T-helper 2 cell treated with Interferon-gamma antibody and Interleukin-4, amounts not matched to agents 5 μg/mL and 100 μg/mL, for 36 hours (primary cell): Measurements from ENCODE around the gene PRCC.
"Not testable (repeated sequence)": the region's sequence is repeated elsewhere in the genome, so short reads cannot be mapped to it uniquely, and the experiment has no call there.

Source experiments
- DNase-seq: peaks from one replicate; pipeline ENCODE4 v3.0.0; 2021; ENCODE audit warnings: low spot score
- H3K27ac Mint-ChIP-seq: one replicate; pipeline ENCODE4 v1.8.0; 2021; ENCODE audit warnings: mild to moderate bottlenecking, mixed read lengths
- H3K27me3 Mint-ChIP-seq: one replicate; pipeline ENCODE4 v1.8.0; 2021; ENCODE audit warnings: low read depth, mixed read lengths
- H3K36me3 Mint-ChIP-seq: one replicate; pipeline ENCODE4 v1.8.0; 2021; ENCODE audit warnings: low read depth, mixed read lengths
- H3K4me1 Mint-ChIP-seq: one replicate; pipeline ENCODE4 v1.8.0; 2021; ENCODE audit warnings: low read depth, mixed read lengths
- H3K4me3 Mint-ChIP-seq: one replicate; pipeline ENCODE4 v1.8.0; 2022; ENCODE audit warnings: mild to moderate bottlenecking, moderate library complexity, mixed read lengths
- H3K9me3 Mint-ChIP-seq: one replicate; pipeline ENCODE4 v1.8.0; 2021; ENCODE audit warnings: mixed read lengths

The PRCC gene

DNA sequence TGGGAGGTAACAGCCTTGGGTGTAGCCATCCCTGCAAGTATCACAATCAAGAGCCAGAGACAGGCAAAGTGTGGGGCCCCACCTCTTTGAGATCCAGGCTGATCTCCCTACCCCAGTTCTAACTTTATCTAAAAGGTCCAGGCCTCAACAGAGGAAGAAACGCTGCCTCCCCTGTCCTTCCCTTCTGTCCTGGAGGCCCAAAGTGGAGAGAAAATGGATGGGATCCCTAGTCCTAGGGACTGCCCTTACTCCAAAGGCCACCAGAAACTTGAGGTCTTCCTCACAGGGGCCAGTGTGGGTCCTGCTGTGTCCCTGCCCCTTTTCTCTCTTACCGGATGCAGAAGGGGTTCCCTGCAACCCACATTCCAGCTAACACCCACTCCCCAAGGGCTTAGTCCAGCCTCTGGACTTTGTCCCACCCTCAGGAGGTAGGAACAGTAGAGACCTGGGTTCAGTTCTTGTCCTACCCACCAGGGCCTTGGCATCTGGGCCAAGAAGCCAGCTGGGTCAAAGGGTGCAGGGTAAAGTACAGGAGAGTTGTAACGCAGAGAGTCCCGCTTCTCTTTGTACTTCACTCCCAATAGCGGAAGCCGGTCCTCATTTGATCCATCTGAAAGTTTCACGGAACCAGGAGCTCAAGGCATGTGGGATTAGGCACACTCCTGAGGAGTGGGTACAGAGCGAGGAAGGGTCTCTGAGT is 17.8 kb upstream of the PRCC start:
- H3K4me1 Mint-ChIP-seq = peaks cover 54% of the 10 kb centered on the region
- peaks cover 35% of the 10 kb centered on the region for H3K36me3 Mint-ChIP-seq
- H3K4me3 Mint-ChIP-seq = peak overlapping the region; percentile 98
- H3K9me3 Mint-ChIP-seq = no peaks in the 10 kb centered on the region
- no peak for DNase-seq
- no peaks in the 10 kb centered on the region for H3K27me3 Mint-ChIP-seq
- H3K27ac Mint-ChIP-seq = peak overlapping the region; percentile 96

DNA sequence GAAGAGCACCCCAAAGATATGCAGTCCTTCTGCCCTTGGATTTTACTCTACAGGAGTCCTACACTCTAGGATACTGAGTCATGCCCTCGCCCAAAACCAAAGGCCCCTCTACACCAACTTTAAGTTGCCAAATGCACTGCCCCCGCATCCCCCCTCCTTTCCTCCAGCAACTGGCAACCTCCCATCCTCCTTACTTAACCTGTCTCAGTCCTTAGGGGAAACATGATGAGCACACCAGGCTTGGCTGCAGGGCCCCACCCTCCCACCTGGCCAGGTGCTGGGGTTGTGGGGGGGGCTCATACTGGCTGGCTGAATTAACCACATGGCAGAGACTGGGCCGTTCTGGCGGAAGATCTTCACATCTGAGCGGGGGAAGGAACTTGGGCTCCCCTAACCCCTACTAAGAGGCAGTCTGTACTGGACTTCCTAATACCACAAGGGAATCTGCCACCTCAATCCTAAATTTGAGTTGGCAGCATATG is 17.1 kb upstream of the PRCC start:
- Mint-ChIP-seq H3K27ac (peak overlapping the region; percentile 96), H3K4me3 (peak overlapping the region; percentile 98)

DNA sequence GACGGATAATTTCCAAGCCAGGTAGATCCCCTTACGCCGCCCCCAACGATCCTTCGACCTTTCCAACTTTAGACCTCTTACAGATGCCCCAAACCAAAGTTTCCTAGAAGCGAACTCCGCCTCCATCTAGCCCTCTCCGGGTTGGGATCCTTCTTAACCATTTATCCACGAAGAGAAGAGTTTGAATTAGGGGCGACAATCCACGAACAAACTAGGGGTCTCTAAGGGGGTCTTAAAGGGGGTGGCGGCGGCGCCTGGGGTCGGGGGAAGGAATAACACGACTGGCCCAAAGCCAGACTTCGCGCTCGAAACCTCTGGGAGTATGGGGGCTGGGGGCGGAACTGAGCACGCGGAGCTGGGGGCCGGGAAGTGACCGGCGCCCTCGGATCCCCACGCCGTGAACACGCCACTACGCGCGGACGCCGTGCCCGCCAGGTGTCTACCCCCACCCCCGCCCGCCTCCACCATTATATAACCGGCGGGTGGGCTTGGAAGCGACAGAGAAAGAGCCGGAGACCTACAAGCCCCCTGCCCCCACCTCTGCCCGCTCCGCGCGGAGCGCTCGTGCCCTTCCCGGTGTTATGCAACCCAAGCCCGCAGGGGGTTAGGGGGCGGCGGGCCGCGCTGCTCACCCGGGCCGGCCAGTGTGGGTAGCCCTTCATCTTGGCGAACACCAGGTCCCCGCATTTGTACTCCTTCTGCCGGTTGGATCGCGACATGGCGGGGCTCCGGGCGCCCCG is 16.5 kb upstream of the PRCC start:
- no peaks in the 10 kb centered on the region for H3K9me3 Mint-ChIP-seq
- peak overlapping the region; percentile 96 for H3K27ac Mint-ChIP-seq
- peak; percentile 34 for DNase-seq
- peaks cover 47% of the 10 kb centered on the region for H3K4me1 Mint-ChIP-seq
- peaks cover 25% of the 10 kb centered on the region for H3K36me3 Mint-ChIP-seq
- peak overlapping the region; percentile 98 for H3K4me3 Mint-ChIP-seq
- H3K27me3 Mint-ChIP-seq = no peaks in the 10 kb centered on the region

More for the DNA sequence above, 17.1 kb upstream of the PRCC start:
- Mint-ChIP-seq H3K4me1 (peaks cover 53% of the 10 kb centered on the region), H3K36me3 (peaks cover 30% of the 10 kb centered on the region), H3K27me3 (no peaks in the 10 kb centered on the region), H3K9me3 (no peaks in the 10 kb centered on the region)
- peak; percentile 37 for DNase-seq

DNA sequence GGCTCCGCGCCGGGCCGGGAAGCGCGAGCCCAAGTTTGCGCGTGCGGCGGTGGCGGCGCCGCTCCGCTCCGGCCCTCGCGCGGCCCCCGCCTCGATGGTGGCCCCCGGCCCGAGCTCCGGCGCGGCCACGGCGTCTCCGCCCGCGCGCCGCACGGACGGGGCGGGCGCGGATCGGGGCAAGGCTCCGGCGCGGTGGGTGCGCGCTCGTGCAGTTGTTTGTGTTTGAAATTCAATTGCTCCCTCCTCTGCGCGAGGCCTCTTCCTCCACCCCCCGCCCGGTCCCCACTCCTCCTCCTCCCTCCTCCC is 15.9 kb upstream of the PRCC start, which contains the start of gene HDGF:
TSS of gene HDGF (minus strand) at position 225 of the 306 bp plus-strand sequence. CDS start 246 bp downstream, outside the sequence.
- H3K27me3 Mint-ChIP-seq = no peaks in the 10 kb centered on the region
- peaks cover 23% of the 10 kb centered on the region for H3K36me3 Mint-ChIP-seq
- H3K4me1 Mint-ChIP-seq = peaks cover 42% of the 10 kb centered on the region
- no peak for DNase-seq
- no peaks in the 10 kb centered on the region for H3K9me3 Mint-ChIP-seq
- H3K27ac Mint-ChIP-seq = peak within 1 kb of the TSS; percentile 96
- peak within 1 kb of the TSS; percentile 98 for H3K4me3 Mint-ChIP-seq

DNA sequence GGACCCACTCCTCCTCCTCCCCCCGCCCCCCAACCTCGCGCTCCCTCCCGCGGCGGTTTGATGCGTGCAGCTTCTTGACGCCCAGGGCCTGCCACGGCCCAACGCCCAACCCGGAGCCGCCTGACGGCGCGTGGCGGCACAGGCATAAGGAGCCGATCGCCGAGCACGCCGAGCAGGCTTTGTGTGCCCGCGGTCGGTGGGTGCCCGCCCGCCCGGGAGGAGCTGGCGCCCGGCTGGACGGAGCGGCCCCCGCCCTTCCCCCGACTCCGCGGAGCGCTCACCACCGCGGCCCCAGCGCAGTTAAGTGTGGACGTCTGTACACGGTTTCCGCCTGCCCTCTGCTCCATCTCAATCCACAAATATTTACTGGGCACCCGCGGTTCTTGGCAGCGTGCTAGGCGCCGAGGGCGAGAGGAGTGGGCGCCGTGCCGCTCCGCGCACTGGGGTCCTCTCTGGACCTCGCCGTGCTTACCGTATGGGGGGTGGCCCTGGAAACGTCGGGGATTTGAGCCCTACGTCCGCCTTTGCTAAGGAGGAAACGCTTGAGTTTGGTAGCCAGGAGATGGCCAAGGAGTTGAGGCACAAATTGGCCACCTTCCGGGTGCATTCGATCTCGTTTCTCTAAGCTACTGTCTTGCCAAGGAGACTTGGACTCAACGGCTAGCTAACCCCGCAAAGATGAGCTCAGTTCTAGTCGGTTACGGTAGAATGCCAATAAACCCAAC is 15.4 kb upstream of the PRCC start:
- DNase-seq = peak; percentile 95
- Mint-ChIP-seq H3K27ac (peak overlapping the region; percentile 94), H3K4me1 (peaks cover 40% of the 10 kb centered on the region), H3K27me3 (no peaks in the 10 kb centered on the region), H3K4me3 (peak overlapping the region; percentile 95), H3K36me3 (peaks cover 23% of the 10 kb centered on the region), H3K9me3 (no peaks in the 10 kb centered on the region)

DNA sequence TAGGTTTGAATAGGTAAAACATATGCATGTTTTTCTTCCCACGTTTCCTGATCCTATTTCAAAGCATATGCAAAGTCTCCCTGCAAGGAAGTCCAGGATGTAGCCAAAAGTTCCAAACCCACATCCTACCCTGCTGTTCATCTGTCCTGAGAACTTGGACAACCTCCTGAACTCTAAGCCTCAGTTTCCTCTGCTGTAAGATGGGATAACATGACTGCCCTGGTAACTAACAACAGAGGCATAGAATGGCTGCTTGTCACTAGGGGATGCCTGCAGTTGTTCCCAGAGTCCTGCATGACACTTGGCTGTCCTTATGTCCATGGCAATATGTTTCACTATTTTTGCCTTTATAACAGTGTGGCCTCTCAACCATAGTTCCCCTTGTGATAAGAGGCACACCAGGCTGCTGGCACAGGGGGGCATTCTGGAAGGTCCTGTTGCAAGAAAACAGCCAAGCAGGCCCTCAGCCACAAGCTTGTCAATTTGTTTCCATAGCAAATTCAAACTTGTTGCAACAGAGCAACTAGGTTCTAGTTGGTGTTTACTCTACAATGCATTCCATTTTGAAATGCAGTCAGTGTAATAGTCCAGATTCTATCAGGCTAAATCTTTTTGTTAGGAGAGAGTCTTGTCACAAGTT is 14.4 kb upstream of the PRCC start:
- peak overlapping the region; percentile 95 for H3K4me3 Mint-ChIP-seq
- no peaks in the 10 kb centered on the region for H3K27me3 Mint-ChIP-seq
- no peaks in the 10 kb centered on the region for H3K9me3 Mint-ChIP-seq
- peak overlapping the region; percentile 67 for H3K27ac Mint-ChIP-seq
- H3K36me3 Mint-ChIP-seq = peaks cover 23% of the 10 kb centered on the region
- no peak for DNase-seq
- peaks cover 33% of the 10 kb centered on the region for H3K4me1 Mint-ChIP-seq

DNA sequence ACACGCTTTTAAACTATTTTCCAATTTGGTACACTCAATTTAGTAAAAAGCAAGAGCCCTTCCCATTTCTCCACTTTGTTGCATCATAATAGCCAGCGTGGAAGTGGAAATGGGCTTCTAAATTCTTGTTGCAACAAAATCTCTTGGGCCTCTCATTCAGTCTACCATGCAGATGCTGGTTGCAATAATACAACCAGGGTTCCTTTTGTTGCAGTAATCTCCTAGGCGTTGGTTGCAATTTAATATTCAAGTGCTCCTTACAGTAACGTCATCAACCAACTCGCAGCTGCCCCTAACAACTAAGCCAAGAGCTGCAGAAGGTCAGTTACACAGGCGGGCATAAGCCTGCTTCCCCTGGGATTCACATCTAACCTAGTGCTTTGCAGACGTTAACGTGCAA is 13.1 kb upstream of the PRCC start:
- Mint-ChIP-seq H3K36me3 (peaks cover 13% of the 10 kb centered on the region), H3K27me3 (no peaks in the 10 kb centered on the region), H3K9me3 (no peaks in the 10 kb centered on the region), H3K4me1 (peaks cover 20% of the 10 kb centered on the region), H3K4me3 (no peak overlapping the region), H3K27ac (no peak overlapping the region)
- DNase-seq = no peak

DNA sequence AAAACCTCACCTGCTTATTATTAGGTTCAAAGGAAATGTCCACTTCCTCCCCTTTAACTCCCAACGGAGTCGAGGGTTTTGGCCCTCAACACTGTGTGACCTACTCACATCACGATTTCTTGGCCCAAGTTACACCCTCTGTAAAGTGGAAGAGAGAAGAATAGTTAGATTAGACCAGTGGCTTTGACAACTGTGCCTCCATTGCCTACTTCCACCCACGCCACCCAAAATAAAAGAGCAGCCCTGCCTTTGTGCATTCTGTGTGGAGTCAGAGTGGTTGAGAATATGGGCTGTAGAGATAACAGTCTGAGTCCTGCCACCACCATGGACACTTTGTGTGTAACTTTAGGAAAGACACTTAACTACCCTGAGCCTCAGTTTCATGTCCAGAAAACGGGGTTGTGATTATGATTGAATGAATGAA is 11.8 kb upstream of the PRCC start:
- peaks cover 1% of the 10 kb centered on the region for H3K36me3 Mint-ChIP-seq
- no peak overlapping the region for H3K27ac Mint-ChIP-seq
- no peaks in the 10 kb centered on the region for H3K9me3 Mint-ChIP-seq
- H3K4me3 Mint-ChIP-seq = no peak overlapping the region
- no peaks in the 10 kb centered on the region for H3K27me3 Mint-ChIP-seq
- peaks cover 10% of the 10 kb centered on the region for H3K4me1 Mint-ChIP-seq
- DNase-seq = no peak

DNA sequence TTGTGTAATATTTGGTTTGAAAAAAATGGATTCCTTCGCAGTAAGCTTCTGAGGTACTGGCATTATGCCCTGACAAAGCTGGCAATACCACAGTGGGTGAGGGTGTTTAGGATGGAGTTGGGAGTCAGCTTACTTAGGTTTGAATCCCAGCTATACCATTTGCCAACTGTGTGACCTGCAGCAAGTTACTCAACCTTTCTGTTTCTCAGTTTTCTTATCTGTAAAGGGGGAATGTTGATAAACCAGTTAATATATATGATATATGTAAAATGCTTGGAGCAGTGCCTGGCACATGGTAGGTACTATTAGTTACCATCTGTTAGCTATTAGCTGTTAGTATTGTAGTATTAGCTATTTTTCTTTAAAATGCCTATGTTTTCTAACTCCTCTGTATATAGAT is 11.0 kb upstream of the PRCC start:
- Mint-ChIP-seq H3K27ac (no peak overlapping the region), H3K36me3 (no peaks in the 10 kb centered on the region), H3K4me1 (peaks cover 10% of the 10 kb centered on the region), H3K27me3 (no peaks in the 10 kb centered on the region), H3K4me3 (no peak overlapping the region), H3K9me3 (no peaks in the 10 kb centered on the region)
- DNase-seq = no peak

DNA sequence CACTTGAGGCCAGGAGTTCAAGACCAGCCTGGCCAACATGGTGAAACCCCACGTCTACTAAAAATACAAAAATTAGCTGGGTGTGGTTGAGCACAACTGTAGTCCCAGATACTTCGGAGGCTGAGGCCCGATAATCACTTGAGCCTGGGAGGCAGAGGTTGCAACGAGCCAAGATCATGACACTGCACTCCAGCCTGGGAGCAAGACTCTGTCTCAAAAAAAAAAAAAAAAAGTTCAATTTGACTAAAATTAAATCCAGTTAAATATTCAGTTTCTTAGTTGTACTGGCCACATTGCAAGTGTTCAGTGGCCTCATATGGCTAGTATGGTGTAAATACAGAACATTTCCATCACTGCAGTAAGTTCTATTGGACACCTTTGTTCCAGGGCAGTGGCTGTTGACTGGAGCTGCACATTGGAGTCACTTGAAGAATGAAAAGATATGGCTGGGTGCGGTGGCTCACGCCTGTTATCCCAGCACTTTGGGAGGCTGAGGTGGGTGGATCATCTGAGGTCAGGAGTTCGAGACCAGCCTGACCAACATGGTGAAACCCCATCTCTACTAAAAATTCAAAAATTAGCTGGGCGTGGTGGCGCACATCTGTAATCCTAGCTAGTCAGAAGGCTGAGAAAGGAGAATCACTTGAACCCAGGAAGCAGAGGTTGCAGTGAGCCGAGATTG is 9.6 kb upstream of the PRCC start:
- not testable (repeated sequence) for H3K36me3 Mint-ChIP-seq, H3K27me3 Mint-ChIP-seq, H3K4me1 Mint-ChIP-seq, H3K9me3 Mint-ChIP-seq, DNase-seq, H3K4me3 Mint-ChIP-seq, H3K27ac Mint-ChIP-seq

DNA sequence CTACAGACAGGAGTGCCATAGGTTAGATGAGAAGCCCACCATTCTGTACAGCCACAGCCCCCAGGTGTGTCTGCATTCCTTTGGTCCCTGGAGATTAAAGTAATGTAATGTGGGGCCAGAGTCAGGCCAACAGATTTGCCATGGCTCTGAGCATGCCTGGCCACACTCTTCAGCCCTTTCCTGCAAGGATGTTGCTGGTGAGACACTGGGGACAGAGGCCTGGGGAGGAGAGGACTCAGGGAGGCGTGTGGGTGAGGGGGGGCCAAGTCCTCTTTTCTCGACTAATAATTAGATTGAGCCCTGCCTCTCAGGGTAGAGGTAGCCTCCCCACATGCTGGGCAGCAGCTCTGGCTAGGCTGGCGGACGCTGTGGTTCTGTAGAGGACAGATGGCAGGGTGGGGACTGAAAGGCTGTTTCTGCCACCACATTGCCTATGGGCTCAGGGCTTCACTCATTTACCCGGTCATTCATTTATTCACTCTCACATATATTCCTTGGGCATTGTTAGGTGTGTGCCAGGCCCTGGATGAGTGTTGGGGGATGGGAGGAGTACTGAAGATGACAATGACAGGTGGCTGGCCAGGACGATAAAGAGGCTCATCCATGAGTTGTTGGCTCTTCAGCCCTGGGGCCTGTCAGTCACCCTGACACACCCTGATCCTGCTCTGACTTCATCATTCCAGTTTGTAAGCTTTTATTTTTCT is 7.1 kb upstream of the PRCC start:
- H3K27me3 Mint-ChIP-seq = no peaks in the 10 kb centered on the region
- no peak overlapping the region for H3K4me3 Mint-ChIP-seq
- no peak for DNase-seq
- no peaks in the 10 kb centered on the region for H3K9me3 Mint-ChIP-seq
- no peaks in the 10 kb centered on the region for H3K36me3 Mint-ChIP-seq
- no peaks in the 10 kb centered on the region for H3K4me1 Mint-ChIP-seq
- no peak overlapping the region for H3K27ac Mint-ChIP-seq

DNA sequence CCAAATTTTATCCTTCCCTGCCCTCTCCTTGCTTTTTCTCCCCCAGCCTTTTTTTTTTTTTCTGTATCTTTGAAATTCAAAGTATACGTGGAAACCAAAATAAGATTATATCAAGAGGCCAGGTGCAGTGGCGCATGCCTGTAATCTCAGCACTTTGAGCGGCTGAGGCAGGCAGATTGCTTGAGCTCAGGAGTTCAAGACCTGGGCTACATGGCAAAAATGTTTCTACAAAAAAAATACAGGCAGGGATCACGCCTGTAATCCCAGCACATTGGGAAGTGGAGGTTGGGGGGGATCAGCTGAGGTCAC is 6.6 kb upstream of the PRCC start:
- H3K9me3 Mint-ChIP-seq = no peaks in the 10 kb centered on the region
- no peak overlapping the region for H3K27ac Mint-ChIP-seq
- no peaks in the 10 kb centered on the region for H3K27me3 Mint-ChIP-seq
- no peaks in the 10 kb centered on the region for H3K36me3 Mint-ChIP-seq
- H3K4me3 Mint-ChIP-seq = no peak overlapping the region
- H3K4me1 Mint-ChIP-seq = no peaks in the 10 kb centered on the region
- no peak for DNase-seq

DNA sequence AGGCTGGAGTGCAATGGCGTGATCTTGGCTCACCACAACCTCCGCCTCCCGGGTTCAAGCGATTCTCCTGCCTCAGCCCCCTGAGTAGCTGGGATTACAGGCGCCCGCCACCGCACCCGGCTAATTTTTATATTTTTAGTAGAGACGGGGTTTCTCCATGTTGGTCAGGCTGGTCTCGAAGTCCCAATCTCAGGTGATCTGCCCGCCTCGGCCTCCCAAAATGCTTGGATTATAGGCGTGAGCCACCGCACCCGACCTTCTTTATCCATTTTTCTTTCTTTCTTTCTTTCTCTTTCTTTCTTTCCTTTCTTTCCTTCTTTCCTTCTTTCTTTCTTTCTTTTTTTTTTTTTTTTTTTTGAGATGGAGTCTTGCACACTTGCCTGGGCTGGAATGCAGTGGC is 2.2 kb upstream of the PRCC start:
- Mint-ChIP-seq H3K4me1 (peaks cover 20% of the 10 kb centered on the region), H3K36me3 (peaks cover 11% of the 10 kb centered on the region)
- not testable (repeated sequence) for H3K27me3 Mint-ChIP-seq, DNase-seq, H3K9me3 Mint-ChIP-seq, H3K27ac Mint-ChIP-seq, H3K4me3 Mint-ChIP-seq
